HG03354 (cell line): Measurements from ENCODE around the gene ZNF787.

ENCODE experiments used
- ATAC-seq: cut with Tn5 transposase; IDR thresholded peaks from one replicate; pipeline ENCODE4 v1.9.1; 2021; ENCODE audit warnings: mild to moderate bottlenecking; ENCODE audit not compliant: unreplicated experiment, poor library complexity, severe bottlenecking

ZNF787 gene

GRCh38 chr19:56092685-56093631 is 28.1 kb downstream of the ZNF787 start:
- ATAC-seq: no peak

GRCh38 chr19:56091751-56092546 is 29.1 kb downstream of the ZNF787 start:
- ATAC-seq: no peak

GRCh38 chr19:56091066-56091490 is 30.0 kb downstream of the ZNF787 start:
- ATAC-seq: no peak

- no peak for ATAC-seq
These were observed 31.8 kb downstream of the ZNF787 start for GRCh38 chr19:56089344-56089743.

- no peak for ATAC-seq
These were observed 32.4 kb downstream of the ZNF787 start for GRCh38 chr19:56088497-56089215.

- no peak for ATAC-seq
These were observed 33.2 kb downstream of the ZNF787 start for GRCh38 chr19:56087647-56088496.

- no peak for ATAC-seq
These were observed 34.2 kb downstream of the ZNF787 start for GRCh38 chr19:56086671-56087430.

- no peak for ATAC-seq
These were observed 35.4 kb downstream of the ZNF787 start for GRCh38 chr19:56085571-56086275.

GRCh38 chr19:56084835-56085536 is 36.1 kb downstream of the ZNF787 start:
- ATAC-seq: no peak

GRCh38 chr19:56083668-56084067 is 37.4 kb downstream of the ZNF787 start:
- ATAC-seq: no peak

- peak; percentile 83 for ATAC-seq
These were observed 40.3 kb downstream of the ZNF787 start for GRCh38 chr19:56080669-56081401.

- ATAC-seq: no peak
These were observed 41.5 kb downstream of the ZNF787 start for GRCh38 chr19:56079609-56080008.

GRCh38 chr19:56076498-56076897 is 44.6 kb downstream of the ZNF787 start:
- no peak for ATAC-seq

GRCh38 chr19:56071151-56071550 is 49.9 kb downstream of the ZNF787 start:
- ATAC-seq: no peak

- ATAC-seq: no peak
These were observed 51.5 kb downstream of the ZNF787 start for GRCh38 chr19:56069642-56070041.

- ATAC-seq: peak; percentile 71
These were observed 54.7 kb downstream of the ZNF787 start for GRCh38 chr19:56066152-56067023.
